ENCODE measurements around the gene FOXP2. TPM values are rescaled to one million over a fixed set of nuclear protein-coding genes. Genes with fewer than 3 reads are reported as not detected.
"Not testable (repeated sequence)": the region's sequence is repeated elsewhere in the genome, so short reads cannot be mapped to it uniquely, and the experiment has no call there.

The FOXP2 gene
- total RNA-seq, result 1 to 10 TPM; 9.9 to 10.0 TPM
- long read RNA-seq, donor 1, partial matches to known transcripts, result 1 of 7 reads
- long read RNA-seq, donor 1, other reads (novel, unspliced or antisense), result 6 of 7 reads
- long read RNA-seq, donor 2, partial matches to known transcripts, result 0 of 4 reads
- long read RNA-seq, donor 2, other reads (novel, unspliced or antisense), result 4 of 4 reads

DNA sequence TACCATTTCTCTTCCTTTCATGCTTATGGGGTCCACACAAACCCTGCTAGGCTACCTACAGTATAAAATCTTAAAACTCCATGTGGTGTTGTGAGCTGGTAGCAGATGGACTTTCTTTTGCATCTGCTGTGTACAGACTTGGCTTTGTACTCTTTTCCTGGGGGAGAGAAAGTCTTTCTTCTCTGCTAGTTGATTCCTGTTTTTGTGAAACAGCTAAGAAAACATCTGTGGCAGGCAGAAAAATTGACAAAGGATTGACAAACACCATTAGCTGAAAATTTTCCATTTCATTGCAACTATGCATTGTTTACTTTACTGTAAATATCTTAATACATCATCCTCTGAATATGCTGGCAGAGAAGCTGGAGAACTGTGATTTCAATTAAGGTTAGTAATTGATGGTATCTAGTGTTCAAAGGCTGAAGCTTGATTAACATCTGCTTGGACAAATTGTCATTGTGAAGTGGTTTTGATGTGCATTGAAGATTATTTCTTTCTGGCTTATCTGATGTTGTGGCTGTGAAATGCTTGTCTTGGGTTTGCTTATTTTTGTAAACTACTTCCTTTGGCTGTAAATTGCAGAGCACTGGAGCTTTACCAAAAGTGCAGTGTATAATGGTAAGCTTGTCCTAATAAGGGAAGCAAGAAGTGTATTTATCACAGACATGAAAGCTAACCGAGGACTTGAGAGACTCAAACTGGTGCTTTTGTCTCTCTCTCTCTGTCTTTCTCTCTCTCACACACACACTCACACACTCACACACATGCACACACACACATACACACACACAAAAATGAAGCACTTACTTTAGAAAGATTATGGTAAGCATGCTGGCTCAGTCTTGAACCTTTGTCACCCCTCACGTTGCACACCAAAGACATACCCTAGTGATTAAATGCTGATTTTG, at the start of gene FOXP2:
Gene FOXP2 (plus strand): TSS at position 660 of the 908 bp plus-strand sequence. CDS start 11,697 bp downstream, outside the sequence.
- no peak for DNase-seq (ENCODE audit: low spot score)
- intact Hi-C loops (cut with DNase I), result loop anchor here in 1 of 2 donors (10.0 kb wide), 1 partner anchor 330 kb away; no protein-coding TSS in a partner anchor

- no peak for DNase-seq (ENCODE audit: low spot score)
Observed at GRCh38 chr7:114365791-114366190, 48.8 kb upstream of the FOXP2 start.

DNA sequence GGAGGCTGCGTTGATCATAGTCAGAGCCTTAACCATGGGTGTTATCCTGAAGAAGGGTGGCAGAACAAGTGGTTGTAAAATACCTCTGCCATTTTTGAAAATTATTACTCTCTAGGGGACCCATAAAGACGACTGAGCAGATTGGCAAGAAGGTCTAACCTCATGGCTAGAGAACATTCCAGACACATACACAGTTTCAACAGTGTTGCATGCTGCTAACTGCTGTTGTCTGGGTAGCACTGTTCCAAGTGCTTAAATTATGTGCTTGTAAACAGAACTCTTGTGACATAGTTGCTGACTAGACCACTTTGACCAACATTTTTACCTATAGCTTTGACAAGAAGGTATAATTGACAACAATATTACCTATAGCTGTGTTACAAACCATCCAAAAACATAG, 46.1 kb upstream of the FOXP2 start:
- intact Hi-C loops (cut with DNase I), result no loop called here
- no peak for DNase-seq (ENCODE audit: low spot score)

More at GRCh38 chr7:114365791-114366190, 48.8 kb upstream of the FOXP2 start:
- intact Hi-C loops (cut with DNase I), result no loop called here

GRCh38 chr7:114369294-114369693, 45.3 kb upstream of the FOXP2 start:
- intact Hi-C loops (cut with DNase I), result no loop called here
- no peak for DNase-seq (ENCODE audit: low spot score)

- intact Hi-C loops (cut with DNase I), result no loop called here
- DNase-seq (ENCODE audit: low spot score), result no peak
Observed at GRCh38 chr7:114372619-114373018, 42.0 kb upstream of the FOXP2 start.

- intact Hi-C loops (cut with DNase I), result no loop called here
- DNase-seq (ENCODE audit: low spot score), result no peak
Observed at GRCh38 chr7:114375907-114376306, 38.7 kb upstream of the FOXP2 start.

DNA sequence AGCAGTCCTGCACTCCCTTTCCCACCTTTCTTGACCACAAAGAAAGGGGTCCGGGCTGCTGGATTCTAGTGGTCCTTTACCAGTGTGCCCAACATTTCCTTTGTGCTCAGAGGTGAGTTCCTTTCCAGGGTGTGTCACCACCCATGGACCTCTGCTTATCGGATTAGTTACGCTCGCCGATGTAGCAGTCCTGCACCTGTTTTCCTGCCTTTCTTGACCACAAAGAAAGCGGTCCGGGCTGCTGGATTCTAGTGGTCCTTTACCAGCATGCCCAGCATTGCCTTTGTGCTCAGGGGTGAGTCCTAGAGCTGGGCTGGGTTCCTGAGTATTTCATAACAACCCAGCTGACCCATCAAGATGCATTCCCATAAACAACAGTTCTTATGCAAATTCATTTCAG, 30.7 kb upstream of the FOXP2 start:
- DNase-seq (ENCODE audit: low spot score); intact Hi-C loops (cut with DNase I): not testable (repeated sequence)

GRCh38 chr7:114384346-114384745, 30.3 kb upstream of the FOXP2 start:
- intact Hi-C loops (cut with DNase I); DNase-seq (ENCODE audit: low spot score): not testable (repeated sequence)

GRCh38 chr7:114388021-114388420, 26.6 kb upstream of the FOXP2 start:
- intact Hi-C loops (cut with DNase I), result no loop called here
- no peak for DNase-seq (ENCODE audit: low spot score)

DNA sequence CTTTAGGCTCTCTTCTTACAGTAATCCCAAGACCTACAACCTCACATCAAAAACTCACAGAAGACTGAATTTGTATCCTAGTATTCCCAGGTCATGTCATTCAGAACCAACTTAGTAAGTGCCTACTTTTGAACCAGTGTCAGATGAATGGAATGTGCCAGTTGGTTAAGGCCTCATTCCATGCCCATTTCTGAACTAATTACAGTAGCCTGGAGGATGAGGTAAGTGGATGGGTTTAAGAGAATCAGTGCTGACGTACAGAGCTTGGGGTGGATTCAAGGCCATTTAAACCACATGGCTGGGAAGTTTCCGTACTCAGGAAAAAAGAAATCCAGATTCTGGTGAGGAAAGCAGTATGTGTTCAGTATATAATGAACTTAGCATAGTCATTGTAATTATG, 21.9 kb upstream of the FOXP2 start:
- intact Hi-C loops (cut with DNase I), result no loop called here
- DNase-seq (ENCODE audit: low spot score), result no peak

- intact Hi-C loops (cut with DNase I), result loop anchor here in 1 of 2 donors (10.0 kb wide), 1 partner anchor 318 kb away; no protein-coding TSS in a partner anchor
Observed at GRCh38 chr7:114402876-114403635, 11.6 kb upstream of the FOXP2 start.

DNA sequence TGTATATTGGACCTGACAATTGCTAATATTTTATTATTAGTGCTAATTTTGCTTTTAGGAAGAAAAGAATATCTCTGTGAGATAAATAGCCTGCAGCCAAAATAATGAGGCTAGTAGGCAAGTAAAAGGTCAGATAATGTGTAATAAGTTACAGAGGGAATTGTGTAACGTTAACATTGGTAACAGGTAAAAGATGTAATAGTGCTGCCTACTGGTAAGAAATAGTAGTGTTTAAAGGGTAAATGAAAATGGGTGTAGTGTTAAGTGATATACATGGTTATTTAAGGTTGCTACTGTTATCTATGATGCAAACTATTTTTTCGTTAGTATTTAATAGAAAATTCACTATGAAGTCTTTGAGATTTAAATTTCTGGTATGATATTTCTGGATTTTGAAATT, 9.2 kb upstream of the FOXP2 start:
- intact Hi-C loops (cut with DNase I), result loop anchor here in 1 of 2 donors (10.0 kb wide), 1 partner anchor 321 kb away; no protein-coding TSS in a partner anchor

More at GRCh38 chr7:114402876-114403635, 11.6 kb upstream of the FOXP2 start:
- no peak for DNase-seq (ENCODE audit: low spot score)

GRCh38 chr7:114409750-114410149, 4.9 kb upstream of the FOXP2 start:
- intact Hi-C loops (cut with DNase I), result loop anchor here (10.0 kb wide), 1 partner anchor 325 kb away; no protein-coding TSS in a partner anchor
- DNase-seq (ENCODE audit: low spot score), result no peak

More for the DNA sequence above, 9.2 kb upstream of the FOXP2 start:
- DNase-seq (ENCODE audit: low spot score), result no peak

DNA sequence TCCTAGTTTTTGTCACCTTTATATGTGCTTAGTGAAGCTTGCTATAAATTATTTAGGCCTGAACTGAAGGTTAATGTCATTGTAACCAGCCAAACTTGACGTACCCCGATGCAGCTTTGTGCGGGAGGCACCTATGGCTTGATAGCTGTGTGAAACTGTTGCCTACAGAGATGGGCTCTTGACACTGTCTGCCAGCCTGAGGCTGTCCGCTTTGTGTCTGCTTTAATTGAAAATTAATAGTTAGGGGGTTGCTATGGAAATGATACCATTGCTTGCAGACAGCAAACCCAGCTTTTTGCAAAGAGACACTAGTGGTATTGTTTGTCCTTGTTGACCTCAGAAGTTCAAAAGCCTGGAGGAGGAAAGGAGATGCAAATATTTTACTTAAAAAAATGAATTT, 2.1 kb upstream of the FOXP2 start:
- intact Hi-C loops (cut with DNase I), result loop anchor here in 1 of 2 donors (10.0 kb wide), 1 partner anchor 328 kb away; no protein-coding TSS in a partner anchor

DNA sequence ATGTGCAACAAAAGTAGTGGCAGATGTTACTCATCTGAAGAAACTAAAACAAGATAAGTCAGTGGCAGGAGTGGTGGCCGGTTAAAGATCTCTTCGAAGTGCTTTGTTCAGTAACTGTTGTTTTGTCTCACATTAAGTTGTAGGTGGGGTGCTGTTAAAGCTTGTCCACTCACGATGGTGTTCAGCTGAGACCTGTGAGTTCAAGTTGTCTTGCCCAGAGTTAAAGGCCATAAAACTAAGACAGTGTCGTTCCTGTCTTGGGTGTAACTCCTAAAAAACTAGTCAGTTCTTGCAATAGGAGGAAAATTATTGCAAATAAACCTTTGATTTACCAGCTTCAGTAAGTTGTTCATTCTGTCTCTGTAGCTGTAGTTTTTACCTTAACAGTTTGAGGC, 857 bp upstream of the FOXP2 start:
- intact Hi-C loops (cut with DNase I), result loop anchor here in 1 of 2 donors (10.0 kb wide), 1 partner anchor 329 kb away; no protein-coding TSS in a partner anchor
- no peak for DNase-seq (ENCODE audit: low spot score)

More for the DNA sequence above, 2.1 kb upstream of the FOXP2 start:
- no peak for DNase-seq (ENCODE audit: low spot score)

- no peak for DNase-seq (ENCODE audit: low spot score)
- intact Hi-C loops (cut with DNase I), result loop anchor here in 1 of 2 donors (10.0 kb wide), 1 partner anchor 331 kb away; no protein-coding TSS in a partner anchor
Observed at GRCh38 chr7:114415064-114415989, 712 bp downstream of the FOXP2 start.

- intact Hi-C loops (cut with DNase I), result loop anchor here in 1 of 2 donors (10.0 kb wide), 1 partner anchor 332 kb away; no protein-coding TSS in a partner anchor
Observed at GRCh38 chr7:114416129-114416990, 1.7 kb downstream of the FOXP2 start.

More at GRCh38 chr7:114416129-114416990, 1.7 kb downstream of the FOXP2 start:
- no peak for DNase-seq (ENCODE audit: low spot score)
